HepG2 (cell line): Measurements from ENCODE around the gene TRAPPC3. TPM values are rescaled to one million over a fixed set of nuclear protein-coding genes. Genes with fewer than 3 reads are reported as not detected.

Source experiments
- IKZF4 ChIP-seq: sonication (generic); formaldehyde crosslinking; IDR thresholded peaks from 2 replicates; pipeline ENCODE4 v1.5.1; 2020; ENCODE audit warnings: borderline replicate concordance, mild to moderate bottlenecking, low read depth, missing genetic modification reagents; ENCODE audit errors: not compliant biosample characterization
- KLF15 ChIP-seq: sonication (generic); formaldehyde crosslinking; IDR thresholded peaks from 2 replicates; pipeline ENCODE4 v1.8.1; 2023; ENCODE audit warnings: borderline replicate concordance, mild to moderate bottlenecking, inconsistent platforms, missing genetic modification reagents, mixed read lengths
- MAF1 ChIP-seq: sonication (generic); formaldehyde crosslinking; IDR thresholded peaks from 2 replicates; pipeline ENCODE4 v1.5.0; 2020; ENCODE audit warnings: missing genetic modification reagents, borderline replicate concordance
- MED13 ChIP-seq: sonication (generic); formaldehyde crosslinking; IDR thresholded peaks from 2 replicates; pipeline ENCODE4 v1.5.0; 2020; ENCODE audit warnings: missing genetic modification reagents
- MEIS2 ChIP-seq: sonication (generic); formaldehyde crosslinking; IDR thresholded peaks from 2 replicates; pipeline ENCODE4 v1.9.0; 2021; ENCODE audit warnings: mild to moderate bottlenecking, missing genetic modification reagents
- NFATC3 ChIP-seq: sonication (generic); formaldehyde crosslinking; IDR thresholded peaks from 2 replicates; pipeline ENCODE4 v1.5.1; 2020; ENCODE audit warnings: mild to moderate bottlenecking, missing genetic modification reagents
- PPARG ChIP-seq: conservative IDR thresholded peaks from 2 replicates; pipeline ENCODE4 v1.6.1; 2016; ENCODE audit warnings: missing biosample characterization, missing genetic modification reagents
- RARG ChIP-seq: sonication (generic); formaldehyde crosslinking; IDR thresholded peaks from 2 replicates; pipeline ENCODE4 v1.4.0; 2020; ENCODE audit warnings: low read depth, mild to moderate bottlenecking, missing genetic modification reagents
- SUZ12 ChIP-seq: fragments of 150-350 bp; IDR thresholded peaks from 2 replicates; pipeline ENCODE4 v1.6.1; 2014; ENCODE audit warnings: low read depth, low read length
- SYNCRIP ChIP-seq: fragments of 200-400 bp; formaldehyde crosslinking; IDR thresholded peaks from 2 replicates; pipeline ENCODE4 v1.6.1; 2018; ENCODE audit warnings: mild to moderate bottlenecking, low read depth, low read length; ENCODE audit not compliant: insufficient read depth
- TCF12 ChIP-seq, 2 experiments: fragments of 450-650 bp in 1 of 2; sonication (generic) in 1 of 2; formaldehyde crosslinking in 1 of 2; IDR thresholded peaks; 2 replicates each; pipeline versions ENCODE4 v1.6.1 to v1.8.0; 2017 to 2022; ENCODE audit warnings: antibody characterized with exemption in 1 of 2, mild to moderate bottlenecking in 1 of 2, missing genetic modification reagents in 1 of 2, moderate library complexity in 1 of 2
- TEAD3 ChIP-seq: optimal IDR thresholded peaks from 2 replicates; pipeline ENCODE3; 2016; ENCODE audit warnings: borderline replicate concordance
- ZNF430 ChIP-seq: sonication (generic); formaldehyde crosslinking; IDR thresholded peaks from 2 replicates; pipeline ENCODE4 v1.9.0; 2021; ENCODE audit warnings: mild to moderate bottlenecking, missing genetic modification reagents
- ZNF460 ChIP-seq: sonication (generic); formaldehyde crosslinking; IDR thresholded peaks from 2 replicates; pipeline ENCODE4 v1.5.1; 2020; ENCODE audit warnings: missing genetic modification reagents, mild to moderate bottlenecking, borderline replicate concordance
- ZNF501 ChIP-seq: sonication (generic); formaldehyde crosslinking; IDR thresholded peaks from 2 replicates; pipeline ENCODE4 v1.5.1; 2020; ENCODE audit warnings: mild to moderate bottlenecking, moderate library complexity, missing genetic modification reagents
- ZNF552 ChIP-seq: sonication (generic); formaldehyde crosslinking; IDR thresholded peaks from 2 replicates; pipeline ENCODE4 v1.9.0; 2022; ENCODE audit warnings: missing genetic modification reagents, mild to moderate bottlenecking, borderline replicate concordance
- ZNF772 ChIP-seq: sonication (generic); formaldehyde crosslinking; IDR thresholded peaks from 2 replicates; pipeline ENCODE4 v1.5.0; 2020; ENCODE audit warnings: mild to moderate bottlenecking, missing genetic modification reagents
- ZNF777 ChIP-seq: sonication (generic); formaldehyde crosslinking; IDR thresholded peaks from 2 replicates; pipeline ENCODE4 v1.4.0; 2020; ENCODE audit warnings: missing genetic modification reagents
- polyA plus RNA-seq, 8 experiments: library from polyadenylated mRNA; depleted of rRNA in 3 of 8; stranded (reverse) in 7 of 8; unstranded in 1 of 8; fragments of >200 nt; fragmentation: Illumina TruSeq in 4 of 8; extraction: Trizol in 4 of 8; gene quantifications; 2 replicates each; pipeline versions ENCODE4 v1.2.1 to v1.2.3, GENCODE V29; 2011 to 2016; ENCODE audit warnings: low read depth in 4 of 8, missing spikeins in 1 of 8, mixed read lengths in 1 of 8; ENCODE audit not compliant: insufficient read depth in 1 of 8
- total RNA-seq, 5 experiments: library from RNA; depleted of rRNA; stranded (reverse); fragments of >200 nt; fragmentation: Illumina TruSeq; extraction: Trizol; gene quantifications; 2 replicates each; pipeline ENCODE4 v1.2.3, GENCODE V29; 2016; ENCODE audit warnings: low read depth in 1 of 5
- TF ChIP-seq, protein P1 (sequence below): sonication (generic); formaldehyde crosslinking; IDR thresholded peaks from 2 replicates; pipeline ENCODE4 v1.4.0; 2020; ENCODE audit warnings: mild to moderate bottlenecking, missing genetic modification reagents
- TF ChIP-seq, protein P2 (sequence below): sonication (generic); formaldehyde crosslinking; IDR thresholded peaks from 2 replicates; pipeline ENCODE4 v1.5.0; 2020; ENCODE audit warnings: missing genetic modification reagents
- TF ChIP-seq, protein P3 (sequence below): sonication (generic); formaldehyde crosslinking; IDR thresholded peaks from 2 replicates; pipeline ENCODE4 v1.4.0; 2020; ENCODE audit warnings: low read depth, mild to moderate bottlenecking, missing genetic modification reagents
- TF ChIP-seq, protein P4 (sequence below): sonication (generic); formaldehyde crosslinking; IDR thresholded peaks from 2 replicates; pipeline ENCODE4 v1.4.0; 2020; ENCODE audit warnings: missing genetic modification reagents; ENCODE audit errors: not compliant biosample characterization
- TF ChIP-seq, protein P5 (sequence below): sonication (generic); formaldehyde crosslinking; IDR thresholded peaks from 2 replicates; pipeline ENCODE4 v1.4.0; 2020; ENCODE audit warnings: missing genetic modification reagents

The TRAPPC3 gene
- total and polyA plus RNA-seq, 2 of the 13 experiments (the other 11 are each of a cell fraction or from before 2014, with no cell fraction given), result 53.7 to 62.4 TPM

- TF ChIP-seq ZNF501 (CRISPR knock-in tag), result 0 out of 2 replicates have a peak, but pooled peaks have one; percentile 39
- no peak for TF ChIP-seq ZNF460 (CRISPR knock-in tag)
- TF ChIP-seq, protein P1, sequence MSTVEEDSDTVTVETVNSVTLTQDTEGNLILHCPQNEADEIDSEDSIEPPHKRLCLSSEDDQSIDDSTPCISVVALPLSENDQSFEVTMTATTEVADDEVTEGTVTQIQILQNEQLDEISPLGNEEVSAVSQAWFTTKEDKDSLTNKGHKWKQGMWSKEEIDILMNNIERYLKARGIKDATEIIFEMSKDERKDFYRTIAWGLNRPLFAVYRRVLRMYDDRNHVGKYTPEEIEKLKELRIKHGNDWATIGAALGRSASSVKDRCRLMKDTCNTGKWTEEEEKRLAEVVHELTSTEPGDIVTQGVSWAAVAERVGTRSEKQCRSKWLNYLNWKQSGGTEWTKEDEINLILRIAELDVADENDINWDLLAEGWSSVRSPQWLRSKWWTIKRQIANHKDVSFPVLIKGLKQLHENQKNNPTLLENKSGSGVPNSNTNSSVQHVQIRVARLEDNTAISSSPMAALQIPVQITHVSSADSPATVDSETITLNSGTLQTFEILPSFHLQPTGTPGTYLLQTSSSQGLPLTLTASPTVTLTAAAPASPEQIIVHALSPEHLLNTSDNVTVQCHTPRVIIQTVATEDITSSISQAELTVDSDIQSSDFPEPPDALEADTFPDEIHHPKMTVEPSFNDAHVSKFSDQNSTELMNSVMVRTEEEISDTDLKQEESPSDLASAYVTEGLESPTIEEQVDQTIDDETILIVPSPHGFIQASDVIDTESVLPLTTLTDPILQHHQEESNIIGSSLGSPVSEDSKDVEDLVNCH (CRISPR knock-in tag), result no peak
- TF ChIP-seq NFATC3 (CRISPR knock-in tag), result 0 out of 2 replicates have a peak, but pooled peaks have one; percentile 36
- no peak for TF ChIP-seq RARG (CRISPR knock-in tag)
- TF ChIP-seq KLF15 (CRISPR knock-in tag), result no peak
- TF ChIP-seq ZNF772 (CRISPR knock-in tag), result 0 out of 2 replicates have a peak, but pooled peaks have one; percentile 61
- TF ChIP-seq MEIS2 (CRISPR knock-in tag), result peak; percentile 25; the same call in 1 of the 2 replicates
- TF ChIP-seq TEAD3 (CRISPR knock-in tag), result peak; percentile 56
- no peak for TF ChIP-seq SYNCRIP
- 0 out of 2 replicates have a peak, but pooled peaks have one; percentile 19 for TF ChIP-seq ZNF777 (CRISPR knock-in tag)
- TF ChIP-seq IKZF4 (CRISPR knock-in tag), result no peak
- no peak for TF ChIP-seq SUZ12
- TF ChIP-seq, protein P2, sequence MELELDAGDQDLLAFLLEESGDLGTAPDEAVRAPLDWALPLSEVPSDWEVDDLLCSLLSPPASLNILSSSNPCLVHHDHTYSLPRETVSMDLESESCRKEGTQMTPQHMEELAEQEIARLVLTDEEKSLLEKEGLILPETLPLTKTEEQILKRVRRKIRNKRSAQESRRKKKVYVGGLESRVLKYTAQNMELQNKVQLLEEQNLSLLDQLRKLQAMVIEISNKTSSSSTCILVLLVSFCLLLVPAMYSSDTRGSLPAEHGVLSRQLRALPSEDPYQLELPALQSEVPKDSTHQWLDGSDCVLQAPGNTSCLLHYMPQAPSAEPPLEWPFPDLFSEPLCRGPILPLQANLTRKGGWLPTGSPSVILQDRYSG, result no peak
- TF ChIP-seq, protein P3, sequence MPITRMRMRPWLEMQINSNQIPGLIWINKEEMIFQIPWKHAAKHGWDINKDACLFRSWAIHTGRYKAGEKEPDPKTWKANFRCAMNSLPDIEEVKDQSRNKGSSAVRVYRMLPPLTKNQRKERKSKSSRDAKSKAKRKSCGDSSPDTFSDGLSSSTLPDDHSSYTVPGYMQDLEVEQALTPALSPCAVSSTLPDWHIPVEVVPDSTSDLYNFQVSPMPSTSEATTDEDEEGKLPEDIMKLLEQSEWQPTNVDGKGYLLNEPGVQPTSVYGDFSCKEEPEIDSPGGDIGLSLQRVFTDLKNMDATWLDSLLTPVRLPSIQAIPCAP (CRISPR knock-in tag), result no peak
- TF ChIP-seq ZNF552 (CRISPR knock-in tag), result no peak
- TF ChIP-seq, protein P4, sequence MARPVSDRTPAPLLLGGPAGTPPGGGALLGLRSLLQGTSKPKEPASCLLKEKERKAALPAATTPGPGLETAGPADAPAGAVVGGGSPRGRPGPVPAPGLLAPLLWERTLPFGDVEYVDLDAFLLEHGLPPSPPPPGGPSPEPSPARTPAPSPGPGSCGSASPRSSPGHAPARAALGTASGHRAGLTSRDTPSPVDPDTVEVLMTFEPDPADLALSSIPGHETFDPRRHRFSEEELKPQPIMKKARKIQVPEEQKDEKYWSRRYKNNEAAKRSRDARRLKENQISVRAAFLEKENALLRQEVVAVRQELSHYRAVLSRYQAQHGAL (CRISPR knock-in tag), result no peak
- no peak for TF ChIP-seq PPARG (CRISPR knock-in tag)
- 0 out of 2 replicates have a peak, but pooled peaks have one; percentile 20 for TF ChIP-seq ZNF430 (CRISPR knock-in tag)
- TF ChIP-seq, protein P5, sequence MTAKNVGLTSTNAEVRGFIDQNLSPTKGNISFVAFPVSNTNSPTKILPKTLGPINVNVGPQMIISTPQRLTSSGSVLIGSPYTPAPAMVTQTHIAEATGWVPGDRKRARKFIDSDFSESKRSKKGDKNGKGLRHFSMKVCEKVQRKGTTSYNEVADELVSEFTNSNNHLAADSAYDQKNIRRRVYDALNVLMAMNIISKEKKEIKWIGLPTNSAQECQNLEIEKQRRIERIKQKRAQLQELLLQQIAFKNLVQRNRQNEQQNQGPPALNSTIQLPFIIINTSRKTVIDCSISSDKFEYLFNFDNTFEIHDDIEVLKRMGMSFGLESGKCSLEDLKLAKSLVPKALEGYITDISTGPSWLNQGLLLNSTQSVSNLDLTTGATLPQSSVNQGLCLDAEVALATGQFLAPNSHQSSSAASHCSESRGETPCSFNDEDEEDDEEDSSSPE, result no peak
- no peak for TF ChIP-seq MAF1 (CRISPR knock-in tag)
- TF ChIP-seq MED13 (CRISPR knock-in tag), result no peak
- TF ChIP-seq TCF12 (IDR thresholded peaks at IDR 0.05), result no peak
- TF ChIP-seq TCF12 (CRISPR knock-in tag; IDR thresholded peaks at IDR 0.05), result no peak
These were observed 7.2 kb upstream of the TRAPPC3 start (continued) for GRCh38 chr1:36156329-36157114.
